Suppressor macrophage (primary cell): ENCODE results near the gene NR2E3.
"Not testable (repeated sequence)": the region's sequence is repeated elsewhere in the genome, so short reads cannot be mapped to it uniquely, and the experiment has no call there.

Source experiments
- DNase-seq, 4 experiments: peaks; one replicate each; pipeline ENCODE4 v3.0.0-alpha.2; 2020 to 2022

NR2E3 gene

GRCh38 chr15:71817351-71817750, 7.0 kb downstream of the NR2E3 start:
- DNase-seq, result no peak

GRCh38 chr15:71820127-71820526, 9.8 kb downstream of the NR2E3 start:
- DNase-seq, result no peak

GRCh38 chr15:71821547-71822129, 11.3 kb downstream of the NR2E3 start:
- no peak for DNase-seq

GRCh38 chr15:71822890-71823630, 12.7 kb downstream of the NR2E3 start:
- DNase-seq, result no peak

GRCh38 chr15:71823801-71824200, 13.4 kb downstream of the NR2E3 start:
- DNase-seq, result no peak

- DNase-seq, result no peak
Measured at GRCh38 chr15:71825021-71825730, 14.8 kb downstream of the NR2E3 start.

- DNase-seq, result no peak
Measured at GRCh38 chr15:71826196-71826595, 15.8 kb downstream of the NR2E3 start.

GRCh38 chr15:71830981-71831380, 20.6 kb downstream of the NR2E3 start:
- DNase-seq, result no peak

- no peak for DNase-seq
Measured at GRCh38 chr15:71841563-71841962, 31.2 kb downstream of the NR2E3 start.

GRCh38 chr15:71844916-71845315, 34.6 kb downstream of the NR2E3 start:
- DNase-seq, result no peak

GRCh38 chr15:71853543-71853942, 43.2 kb downstream of the NR2E3 start:
- no peak for DNase-seq

GRCh38 chr15:71858232-71858631, 47.9 kb downstream of the NR2E3 start:
- not testable (repeated sequence) for DNase-seq
